Activated CD4-positive, alpha-beta T cell treated with anti-CD3 and anti-CD28 coated beads, Interleukin-2, Interleukin-4, amounts not matched to agents 100 ng/mL and 50 ng/mL, durations not matched to agents 16 hours and 8 hours (primary cell): ENCODE measurements around the gene PLCG1.

Experiments used
- DNase-seq: peaks from one replicate; pipeline ENCODE4 v3.0.0-alpha.2; 2020; ENCODE audit warnings: low spot score

PLCG1 gene

DNA sequence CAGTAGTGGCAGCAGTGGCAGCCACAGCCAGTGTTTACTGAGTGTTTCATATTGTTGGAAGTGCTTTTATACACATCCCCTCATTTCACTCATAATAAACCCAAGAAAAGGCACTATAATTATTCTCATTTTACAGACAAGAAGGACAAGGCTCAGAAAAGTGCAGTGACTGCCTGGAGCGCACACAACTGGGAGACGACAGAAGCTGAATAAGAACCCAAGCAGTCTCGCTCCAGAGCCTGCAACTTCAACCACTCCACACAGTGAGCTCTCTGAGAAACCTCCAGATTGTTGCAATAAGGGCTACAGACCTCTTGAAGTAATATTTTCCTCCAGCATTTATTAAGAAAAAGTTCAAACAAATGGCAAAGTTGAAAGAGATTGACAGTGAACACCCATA is 76.9 kb downstream of the PLCG1 start:
- DNase-seq = no peak

DNA sequence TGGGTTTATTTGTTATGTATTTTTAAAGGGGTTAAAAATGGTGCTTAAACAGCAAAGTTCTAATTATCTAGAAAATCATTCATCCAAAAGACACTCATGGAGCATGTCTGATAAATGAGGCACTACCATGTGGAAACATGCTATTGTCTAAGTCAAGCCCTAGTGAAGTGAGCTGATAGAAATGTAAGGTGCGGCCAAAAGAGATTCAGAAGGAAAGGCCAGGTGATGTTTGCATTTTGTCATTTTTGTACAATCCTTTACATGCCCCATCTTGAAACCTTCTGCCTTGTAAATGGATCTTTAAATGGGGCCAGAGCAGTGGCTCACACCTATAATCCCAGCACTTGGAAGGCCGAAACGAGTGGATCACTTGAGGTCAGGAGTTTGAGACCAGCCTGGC is 77.3 kb downstream of the PLCG1 start:
- no peak for DNase-seq

DNA sequence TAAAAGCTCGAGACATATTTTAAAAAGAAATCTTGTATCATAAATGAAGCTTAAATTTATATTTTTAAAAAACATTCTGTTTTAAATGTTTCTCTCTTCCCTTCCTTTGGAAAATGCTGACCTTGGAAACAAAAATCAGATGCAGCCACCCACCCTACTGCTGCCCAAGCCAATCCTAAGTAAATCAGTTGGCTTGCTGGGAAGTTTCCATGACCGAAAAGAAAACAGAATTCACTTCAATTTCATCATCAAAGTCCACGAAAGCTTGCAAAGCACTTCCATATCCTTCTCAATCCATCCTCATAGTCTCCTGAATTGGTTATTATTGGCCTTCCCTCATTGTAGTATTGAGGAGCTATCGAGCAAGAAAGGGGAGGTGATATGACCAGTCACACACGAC is 80.1 kb downstream of the PLCG1 start:
- DNase-seq = no peak

DNA sequence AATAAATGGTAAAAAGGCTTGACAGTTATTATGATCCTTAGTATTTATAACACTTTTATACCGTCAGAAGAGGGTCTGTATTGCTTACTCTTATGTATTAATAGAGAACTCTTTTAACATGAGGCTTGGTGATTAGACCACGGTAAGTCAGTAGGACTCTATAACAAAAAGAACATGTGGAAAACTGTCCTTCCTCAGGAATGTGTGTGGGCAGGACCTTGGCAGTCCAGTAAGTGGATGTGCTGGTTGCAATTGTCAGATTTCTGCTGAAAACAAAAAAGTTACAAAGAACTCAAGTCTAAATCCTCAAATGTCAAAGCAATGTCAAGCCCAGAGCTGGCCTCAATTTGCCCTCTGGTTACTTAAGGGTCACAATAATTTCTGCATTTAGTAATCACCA is 81.1 kb downstream of the PLCG1 start:
- no peak for DNase-seq

DNA sequence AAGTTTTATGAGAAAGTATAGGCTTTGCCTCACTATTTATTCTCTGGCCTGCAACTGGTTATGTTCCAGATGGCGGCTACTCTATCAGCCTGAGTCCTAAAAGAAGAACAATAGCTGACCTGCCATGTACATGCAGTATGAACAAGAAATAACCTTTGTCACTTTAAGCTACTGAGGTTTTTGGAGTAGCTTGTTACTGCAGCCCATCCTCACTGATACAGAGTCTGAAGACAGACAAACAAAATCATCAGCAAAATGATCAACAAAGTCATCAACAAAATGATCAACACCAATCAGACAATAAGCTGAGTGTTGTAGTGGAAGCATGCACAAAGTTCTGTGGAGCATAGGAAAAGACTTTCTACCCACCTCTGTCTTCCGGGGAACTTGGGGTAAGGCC is 82.5 kb downstream of the PLCG1 start:
- DNase-seq = no peak

DNA sequence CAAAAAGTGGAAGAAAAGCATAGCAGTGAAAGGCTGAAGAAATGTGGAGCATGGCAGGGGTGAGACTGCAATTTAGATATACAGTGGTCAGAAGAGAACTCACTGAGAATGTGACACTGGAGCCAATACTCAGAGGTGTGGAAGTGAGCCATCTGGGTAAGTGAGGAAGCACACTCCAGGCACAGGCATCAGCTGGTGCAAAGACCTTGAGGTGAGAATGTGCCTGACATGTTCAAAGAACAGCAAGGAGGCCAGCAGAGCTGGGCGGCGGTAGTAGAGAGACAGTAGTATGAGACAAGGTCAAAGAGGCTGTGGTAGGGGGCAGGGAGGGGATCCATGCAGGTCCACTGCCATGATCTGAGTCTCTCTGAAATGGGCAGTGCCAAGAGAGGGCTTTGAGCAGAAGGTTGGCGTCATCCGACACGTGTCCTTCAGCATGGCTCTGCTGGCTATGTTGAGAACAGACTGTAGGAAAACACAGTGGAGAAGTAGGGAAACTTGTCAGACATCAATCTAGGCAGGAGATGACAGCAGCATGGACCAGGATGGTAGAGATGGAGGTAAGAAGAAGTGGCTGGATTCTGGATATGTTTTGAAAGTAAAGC is 84.4 kb downstream of the PLCG1 start:
- DNase-seq = no peak

DNA sequence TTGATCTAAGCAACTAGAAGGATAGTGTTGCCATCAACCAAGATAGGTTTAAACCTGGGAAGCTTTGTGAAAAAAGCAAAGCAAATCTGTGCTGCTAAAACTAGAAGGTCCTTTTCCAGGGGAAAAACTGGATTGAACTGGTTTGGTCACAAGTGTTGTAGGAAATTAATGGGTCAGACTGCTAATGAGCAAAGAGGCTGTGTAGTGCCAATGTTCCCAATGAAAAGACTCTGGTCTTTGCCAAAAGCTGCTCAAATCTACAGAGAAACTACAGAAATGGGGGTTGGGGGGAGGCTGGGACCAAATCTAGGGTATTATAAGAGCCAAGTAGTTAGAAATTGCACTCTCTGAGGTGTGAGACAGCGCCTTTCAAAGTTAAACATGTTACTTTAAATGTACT is 85.0 kb downstream of the PLCG1 start:
- DNase-seq = no peak

DNA sequence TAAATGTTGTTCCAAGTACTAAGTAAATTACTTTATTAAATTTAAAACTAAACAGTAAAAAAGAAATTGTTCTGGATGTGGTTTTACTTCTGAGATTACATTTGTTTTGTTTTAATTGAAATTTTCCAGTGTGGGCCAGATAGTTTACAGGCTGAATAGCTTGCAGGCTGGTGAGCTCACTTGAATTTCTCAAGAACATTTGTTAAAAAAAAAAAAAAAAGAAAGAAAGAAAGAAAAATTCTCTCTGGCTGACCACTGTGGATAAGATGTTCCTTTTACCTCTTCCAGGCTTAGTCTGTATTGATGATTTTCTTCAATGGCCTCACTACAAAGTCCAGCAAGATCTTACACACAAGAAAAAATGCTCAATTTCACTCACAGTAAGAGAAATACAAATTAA is 85.4 kb downstream of the PLCG1 start:
- DNase-seq = no peak

DNA sequence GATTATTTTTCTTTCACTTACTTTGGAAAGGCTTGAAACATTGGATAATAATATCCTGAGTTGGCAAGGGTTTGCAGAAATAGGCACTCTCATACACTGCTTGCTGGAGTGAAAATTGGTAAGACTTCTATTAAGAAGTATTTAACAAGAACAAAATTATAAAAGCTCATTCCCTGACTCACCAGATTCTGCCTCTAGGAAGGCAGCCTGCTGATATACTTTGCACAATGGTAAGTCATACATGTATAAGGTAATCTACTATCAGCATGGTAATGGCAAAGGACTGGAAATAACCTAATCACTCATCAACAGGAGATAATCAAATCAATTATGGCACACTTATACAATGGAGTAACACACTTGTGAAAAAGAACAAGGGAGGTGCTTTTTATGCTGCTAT is 85.8 kb downstream of the PLCG1 start:
- no peak for DNase-seq

DNA sequence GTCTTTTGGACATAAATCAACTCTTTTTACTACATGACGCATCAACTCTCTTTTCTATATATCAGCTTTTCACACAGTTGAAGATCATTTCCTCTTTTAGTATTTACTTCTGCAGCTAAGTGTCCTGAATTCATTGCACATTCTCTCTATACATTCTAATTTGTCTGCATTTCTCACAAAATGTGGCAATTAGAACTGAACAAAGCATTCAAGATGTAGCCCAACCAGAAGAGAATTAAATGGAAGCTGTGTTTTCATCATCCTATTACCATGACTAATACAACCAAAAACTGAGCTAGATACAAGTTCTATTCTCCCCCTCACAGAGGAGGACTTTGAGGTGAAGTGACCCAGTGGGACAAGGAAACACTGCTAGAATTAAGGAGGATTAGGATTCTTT is 86.9 kb downstream of the PLCG1 start:
- DNase-seq = no peak

DNA sequence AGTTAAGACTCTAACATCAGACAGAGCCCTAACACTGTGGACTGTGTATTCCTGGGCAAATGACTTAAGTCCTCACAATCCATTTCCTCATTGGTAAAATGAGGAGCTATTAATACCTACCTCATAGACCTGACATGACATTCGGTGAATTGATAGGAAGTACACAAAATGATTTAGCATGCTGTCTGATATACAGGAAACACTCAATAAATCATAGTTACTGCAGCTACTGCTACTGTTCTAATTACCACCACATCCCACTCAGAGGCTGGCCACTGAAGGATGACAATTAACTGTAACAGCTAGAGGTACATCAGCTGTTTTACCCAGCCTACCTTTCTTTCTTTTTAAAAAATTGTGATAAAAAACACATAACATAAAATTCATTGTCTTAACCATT is 87.7 kb downstream of the PLCG1 start:
- no peak for DNase-seq

DNA sequence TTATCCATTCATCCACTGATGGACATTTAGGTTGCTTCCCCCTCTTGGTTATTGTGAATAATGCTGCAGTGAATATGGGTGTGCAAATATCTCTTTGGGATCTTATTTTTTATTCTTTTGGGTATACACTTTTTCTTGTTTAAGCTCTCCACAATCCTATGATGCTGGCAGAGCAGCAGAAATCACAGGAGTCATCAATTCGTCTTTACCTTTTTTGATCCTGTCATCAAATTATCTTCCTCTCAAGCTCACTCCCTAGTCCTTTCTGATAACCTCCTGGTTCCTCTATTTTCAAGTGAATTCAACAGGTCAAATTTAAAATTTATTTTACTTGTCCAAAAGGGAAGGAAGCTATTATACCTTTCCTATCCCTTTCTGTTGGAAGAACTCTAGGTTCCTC is 89.1 kb downstream of the PLCG1 start:
- no peak for DNase-seq
